OCI-LY7 (cell line): ENCODE data around the gene PARM1. TPM values are rescaled to one million over a fixed set of nuclear protein-coding genes. Genes with fewer than 3 reads are reported as not detected.

Experiments used
- BruUV-seq: library from RNA; stranded (reverse); fragments of 400-500 nt; replicated peaks from 2 replicates; lab custom pipeline; 2021; lab: Mats Ljungman, UMichigan
- CTCF ChIA-PET: fragments of 300-600 bp; sonication (Branson Sonifier 250); formaldehyde crosslinking; loops from one replicate; lab custom pipeline; 2022; ENCODE audit warnings: antibody characterized with exemption; ENCODE audit not compliant: unreplicated experiment; lab: Charles Lee
- POLR2A ChIA-PET: fragments of 300-600 bp; sonication (Branson Sonifier 250); formaldehyde crosslinking; loops from one replicate; lab custom pipeline; 2022; ENCODE audit warnings: antibody characterized with exemption; lab: Charles Lee
- DNase-seq: peaks from one replicate; pipeline ENCODE4 v3.0.0-alpha.2; 2015; ENCODE audit warnings: low spot score
- H2AFZ ChIP-seq: fragments of 200-600 bp; sonication (generic), shearing (Covaris generic); 2 replicates; pipeline ENCODE4 v1.6.1; 2014; ENCODE audit warnings: mild to moderate bottlenecking, antibody characterized with exemption, low read length, moderate library complexity
- H3K27ac ChIP-seq: fragments of 200-600 bp; sonication (generic); 2 replicates; pipeline ENCODE4 v1.5.1; 2014; ENCODE audit warnings: mixed run types, low read depth, mild to moderate bottlenecking, moderate library complexity, low read length, inconsistent platforms; ENCODE audit not compliant: poor library complexity, severe bottlenecking
- H3K36me3 ChIP-seq: fragments of 200-600 bp; sonication (generic); 2 replicates; pipeline ENCODE4 v1.6.1; 2014; ENCODE audit warnings: mild to moderate bottlenecking, antibody characterized with exemption, low read length, moderate library complexity, mixed read lengths; ENCODE audit not compliant: insufficient read depth
- H3K4me1 ChIP-seq: fragments of 200-600 bp; sonication (generic); 2 replicates; pipeline ENCODE4 v1.5.1; 2014; ENCODE audit warnings: mild to moderate bottlenecking, low read length; ENCODE audit not compliant: insufficient read depth, poor library complexity, severe bottlenecking
- H3K4me2 ChIP-seq: fragments of 200-600 bp; sonication (generic); 2 replicates; pipeline ENCODE4 v1.6.1; 2014; ENCODE audit warnings: mild to moderate bottlenecking, low read length
- H3K4me3 ChIP-seq: fragments of 200-600 bp; sonication (generic); 2 replicates; pipeline ENCODE4 v1.5.1; 2014; ENCODE audit warnings: mild to moderate bottlenecking, low read depth, low read length; ENCODE audit not compliant: poor library complexity, severe bottlenecking
- H3K79me2 ChIP-seq: fragments of 200-600 bp; sonication (generic); 2 replicates; pipeline ENCODE4 v1.6.1; 2016; ENCODE audit warnings: low read depth, mild to moderate bottlenecking, low read length, moderate library complexity, mixed read lengths; ENCODE audit not compliant: insufficient read depth
- H3K9me2 ChIP-seq: fragments of 200-600 bp; sonication (generic); 2 replicates; pipeline ENCODE4 v1.6.1; 2016; ENCODE audit warnings: mild to moderate bottlenecking, low read length, mixed read lengths; ENCODE audit not compliant: insufficient read depth
- H3K9me3 ChIP-seq: fragments of 200-600 bp; sonication (generic); 2 replicates; pipeline ENCODE4 v1.6.1; 2014; ENCODE audit warnings: mild to moderate bottlenecking, mixed run types, low read length, mixed read lengths
- H4K20me1 ChIP-seq: fragments of 200-600 bp; sonication (generic); 2 replicates; pipeline ENCODE4 v1.6.1; 2014; ENCODE audit warnings: mild to moderate bottlenecking, antibody characterized with exemption, low read length, moderate library complexity, mixed read lengths; ENCODE audit not compliant: insufficient read depth
- EZH2phosphoT487 ChIP-seq: fragments of 200-600 bp; sonication (generic); IDR thresholded peaks from 2 replicates; pipeline ENCODE4 v1.6.1; 2018; ENCODE audit warnings: low read depth, borderline replicate concordance, mild to moderate bottlenecking, mixed run types, antibody characterized with exemption, low read length, moderate library complexity, mixed read lengths
- intact Hi-C: fragments of 100-400 bp; cut with micrococcal nuclease; formaldehyde crosslinking; loops from one replicate; pipeline ENCODE4 v1.10.0; 2022; ENCODE audit not compliant: unreplicated experiment
- total RNA-seq, 2 experiments: library from RNA; depleted of rRNA in 1 of 2; stranded (reverse); fragments of >200 nt in 1 of 2; shearing (Covaris generic) in 1 of 2; gene quantifications; 2 replicates each; pipeline ENCODE4 v1.2.3, GENCODE V29; 2014 to 2022
- TF ChIP-seq, protein P1 (sequence below): fragments of 200-600 bp; sonication (generic); conservative IDR thresholded peaks from 2 replicates; pipeline ENCODE4 v1.5.1; 2014; ENCODE audit warnings: mild to moderate bottlenecking, antibody characterized with exemption, low read length, moderate library complexity, mixed read lengths

The PARM1 gene
- total RNA-seq, 2 experiments from 2014 or later, result not detected

DNA sequence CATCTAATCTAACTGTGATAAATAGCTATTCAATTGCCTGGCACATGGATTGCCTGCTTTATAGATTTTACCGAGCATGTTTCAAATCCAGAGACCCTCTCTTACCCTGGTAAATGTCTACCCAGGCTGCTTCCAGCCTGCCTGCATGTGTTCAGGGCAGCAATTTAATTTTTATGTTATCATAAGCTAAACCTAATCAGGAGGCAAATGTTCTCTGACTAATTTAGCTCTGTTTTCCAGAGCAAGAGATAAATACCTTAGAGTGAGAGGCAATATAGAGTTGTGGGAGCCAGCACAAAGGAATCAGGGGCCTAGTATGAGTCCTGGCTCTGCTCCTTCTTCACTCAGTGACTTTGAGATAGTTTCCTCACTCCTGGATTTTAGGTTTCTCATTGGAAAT lies 37.7 kb downstream of the PARM1 start:
- TF ChIP-seq EZH2phosphoT487, result no peak
- TF ChIP-seq, protein P1, sequence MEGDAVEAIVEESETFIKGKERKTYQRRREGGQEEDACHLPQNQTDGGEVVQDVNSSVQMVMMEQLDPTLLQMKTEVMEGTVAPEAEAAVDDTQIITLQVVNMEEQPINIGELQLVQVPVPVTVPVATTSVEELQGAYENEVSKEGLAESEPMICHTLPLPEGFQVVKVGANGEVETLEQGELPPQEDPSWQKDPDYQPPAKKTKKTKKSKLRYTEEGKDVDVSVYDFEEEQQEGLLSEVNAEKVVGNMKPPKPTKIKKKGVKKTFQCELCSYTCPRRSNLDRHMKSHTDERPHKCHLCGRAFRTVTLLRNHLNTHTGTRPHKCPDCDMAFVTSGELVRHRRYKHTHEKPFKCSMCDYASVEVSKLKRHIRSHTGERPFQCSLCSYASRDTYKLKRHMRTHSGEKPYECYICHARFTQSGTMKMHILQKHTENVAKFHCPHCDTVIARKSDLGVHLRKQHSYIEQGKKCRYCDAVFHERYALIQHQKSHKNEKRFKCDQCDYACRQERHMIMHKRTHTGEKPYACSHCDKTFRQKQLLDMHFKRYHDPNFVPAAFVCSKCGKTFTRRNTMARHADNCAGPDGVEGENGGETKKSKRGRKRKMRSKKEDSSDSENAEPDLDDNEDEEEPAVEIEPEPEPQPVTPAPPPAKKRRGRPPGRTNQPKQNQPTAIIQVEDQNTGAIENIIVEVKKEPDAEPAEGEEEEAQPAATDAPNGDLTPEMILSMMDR, result no peak
- intact Hi-C loops, result no loop called here
- Histone ChIP-seq H3K9me2 (no peaks in the 10 kb centered on the region), H3K27ac (no peak overlapping the region), H3K4me3 (no peak overlapping the region), H3K4me2 (no peak overlapping the region), H3K9me3 (no peaks in the 10 kb centered on the region), H2AFZ (no peak overlapping the region), H3K36me3 (no peaks in the 10 kb centered on the region), H3K79me2 (no peaks in the 10 kb centered on the region), H3K4me1 (no peaks in the 10 kb centered on the region), H4K20me1 (no peaks in the 10 kb centered on the region)
- no peak for DNase-seq
- ChIA-PET POLR2A (no interaction called here), CTCF (interaction anchor here (1.4 kb wide), 1 partner anchor 8 kb away, joined by 4 read pairs; no protein-coding TSS in a partner anchor)
- no TSS peak for BruUV-seq

DNA sequence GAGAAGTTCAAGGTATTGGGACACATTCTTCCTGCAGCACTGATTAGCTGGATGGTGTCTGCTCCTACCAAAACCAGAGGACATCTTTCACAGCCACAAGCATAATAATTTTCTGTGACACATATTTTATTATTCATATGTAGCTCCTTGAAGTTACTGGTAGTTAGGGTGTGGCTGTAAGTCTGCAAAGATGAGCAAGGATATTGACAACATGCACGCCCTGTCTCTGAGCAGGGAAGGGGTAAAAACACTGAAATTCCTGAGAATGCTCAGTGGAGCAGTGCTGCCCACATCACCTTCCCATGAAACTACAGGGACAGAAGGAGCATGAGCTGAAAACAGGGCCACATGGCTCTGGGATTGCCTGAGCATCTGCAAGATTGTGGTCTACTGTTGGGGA lies 38.9 kb downstream of the PARM1 start:
- Histone ChIP-seq H4K20me1 (no peaks in the 10 kb centered on the region), H3K36me3 (no peaks in the 10 kb centered on the region), H3K4me3 (no peak overlapping the region), H3K9me3 (no peaks in the 10 kb centered on the region), H3K79me2 (no peaks in the 10 kb centered on the region), H3K4me2 (no peak overlapping the region), H3K9me2 (no peaks in the 10 kb centered on the region), H3K27ac (no peak overlapping the region), H2AFZ (no peak overlapping the region), H3K4me1 (no peaks in the 10 kb centered on the region)
- intact Hi-C loops, result no loop called here
- DNase-seq, result no peak
- ChIA-PET CTCF (no interaction called here), POLR2A (interaction anchor here (1.3 kb wide), 1 partner anchor 18 kb away, joined by 4 read pairs; no protein-coding TSS in a partner anchor)
- TF ChIP-seq EZH2phosphoT487, result no peak
- TF ChIP-seq, protein P1, result no peak
- BruUV-seq, result no TSS peak

DNA sequence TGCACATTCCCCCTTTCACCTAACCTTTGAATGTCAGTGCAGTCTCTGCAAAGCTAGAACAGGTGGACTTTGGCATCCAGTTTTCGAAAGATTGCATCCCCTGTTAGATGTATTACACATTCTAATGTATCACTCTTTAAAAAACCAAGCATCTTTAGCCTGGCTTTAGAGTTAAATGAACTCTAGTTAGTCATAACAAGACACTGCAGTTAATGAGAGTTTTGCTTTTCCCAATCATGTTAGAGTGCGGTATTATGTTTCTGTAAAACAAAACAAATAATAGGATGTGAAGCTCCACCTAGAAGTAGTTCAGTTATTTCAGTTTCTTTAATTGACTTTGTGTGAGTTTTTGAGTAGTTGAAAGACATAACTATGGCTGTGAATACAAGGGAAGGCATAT lies 42.2 kb downstream of the PARM1 start:
- DNase-seq, result no peak
- Histone ChIP-seq H3K27ac (no peak overlapping the region), H3K4me2 (no peak overlapping the region), H3K36me3 (no peaks in the 10 kb centered on the region), H4K20me1 (no peaks in the 10 kb centered on the region), H3K4me3 (no peak overlapping the region), H3K4me1 (no peaks in the 10 kb centered on the region), H3K9me2 (no peaks in the 10 kb centered on the region), H3K9me3 (no peaks in the 10 kb centered on the region), H3K79me2 (no peaks in the 10 kb centered on the region), H2AFZ (no peak overlapping the region)
- ChIA-PET POLR2A (no interaction called here), CTCF (no interaction called here)
- BruUV-seq, result no TSS peak
- intact Hi-C loops, result no loop called here
- TF ChIP-seq EZH2phosphoT487, result no peak
- TF ChIP-seq, protein P1, result no peak
